Activated T-cell treated with anti-CD3 and anti-CD28 coated beads for 24 hours (primary cell): ENCODE results near the gene GART.
"Not testable (repeated sequence)": the region's sequence is repeated elsewhere in the genome, so short reads cannot be mapped to it uniquely, and the experiment has no call there.

ENCODE experiments used
- DNase-seq: peaks from one replicate; pipeline ENCODE4 v3.0.0-alpha.2; 2020; ENCODE audit warnings: low read depth

Gene GART

DNA sequence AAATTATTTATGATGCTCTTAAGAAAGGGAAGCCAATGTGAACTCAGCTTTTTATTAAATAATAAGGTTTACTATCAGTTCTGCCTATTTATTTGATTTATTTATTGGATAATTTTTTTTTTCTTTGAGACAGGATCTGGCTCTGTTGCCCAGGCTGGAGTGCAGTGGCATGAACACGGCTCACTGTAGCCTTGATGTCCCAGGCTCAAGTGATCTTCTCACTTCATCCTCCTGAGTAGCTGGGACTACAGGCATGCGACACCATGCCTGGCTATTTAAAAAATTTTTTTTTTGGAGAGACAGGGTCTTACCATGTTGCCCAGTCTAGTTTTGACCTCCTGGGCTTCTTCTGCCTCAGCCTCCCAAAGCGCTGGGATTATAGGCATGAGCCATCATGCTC lies 29.4 kb downstream of the GART start:
- DNase-seq = no peak

DNA sequence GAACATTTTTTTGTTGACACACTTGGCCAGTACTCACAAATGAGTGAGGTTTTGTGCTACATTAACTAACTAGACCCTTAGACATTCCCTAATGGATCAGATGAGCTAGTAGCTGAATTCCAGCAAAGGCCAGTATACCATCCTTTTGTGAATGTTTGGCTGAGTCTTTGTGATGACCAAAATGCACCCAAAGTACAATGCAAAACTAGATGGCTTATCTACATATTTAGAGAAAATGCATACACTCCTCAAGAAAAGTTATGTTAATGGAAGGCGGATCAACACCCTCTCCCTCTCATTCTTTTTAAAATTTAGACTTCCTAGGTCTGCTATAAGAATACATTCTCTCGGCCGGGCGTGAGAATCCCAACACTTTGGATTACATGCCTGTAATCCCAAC lies 30.3 kb downstream of the GART start:
- no peak for DNase-seq

DNA sequence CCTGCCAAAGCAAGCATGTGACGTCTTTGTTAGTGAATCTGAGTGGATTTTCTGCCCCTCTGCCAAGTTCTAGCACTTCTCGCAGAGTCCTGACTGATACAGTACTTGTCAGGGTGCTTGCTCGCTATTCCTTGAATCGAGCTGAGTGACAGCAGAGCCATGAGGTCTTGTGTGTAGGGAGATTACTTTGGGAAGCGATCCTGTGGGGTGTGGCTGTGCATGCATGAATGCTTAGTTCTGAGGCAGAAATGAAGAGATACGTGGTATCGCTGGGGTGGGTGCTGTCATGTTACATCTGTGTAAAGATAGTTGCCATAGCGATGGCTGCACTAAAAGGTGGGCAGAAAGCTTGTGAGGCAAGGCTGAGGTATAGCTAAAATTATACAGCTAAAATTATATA lies 31.1 kb downstream of the GART start:
- no peak for DNase-seq

DNA sequence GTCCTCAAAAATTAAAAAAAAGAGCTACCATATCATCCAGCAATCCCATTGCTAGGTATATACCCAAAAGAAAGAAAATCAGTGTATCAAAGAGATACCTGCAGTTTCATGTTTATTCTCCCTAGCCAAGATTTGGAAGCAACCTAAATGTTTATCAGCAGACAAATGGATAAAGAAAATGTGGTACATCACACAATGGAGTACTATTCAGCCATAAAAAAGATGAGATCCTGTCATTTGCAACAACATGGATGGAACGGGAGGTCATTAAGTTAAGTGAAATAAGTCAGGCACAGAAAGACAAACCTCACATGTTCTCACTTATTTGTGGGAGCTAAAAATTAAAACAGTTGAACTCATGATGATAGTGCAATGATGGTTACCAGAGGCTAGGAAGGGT lies 34.9 kb downstream of the GART start:
- DNase-seq = not testable (repeated sequence)

DNA sequence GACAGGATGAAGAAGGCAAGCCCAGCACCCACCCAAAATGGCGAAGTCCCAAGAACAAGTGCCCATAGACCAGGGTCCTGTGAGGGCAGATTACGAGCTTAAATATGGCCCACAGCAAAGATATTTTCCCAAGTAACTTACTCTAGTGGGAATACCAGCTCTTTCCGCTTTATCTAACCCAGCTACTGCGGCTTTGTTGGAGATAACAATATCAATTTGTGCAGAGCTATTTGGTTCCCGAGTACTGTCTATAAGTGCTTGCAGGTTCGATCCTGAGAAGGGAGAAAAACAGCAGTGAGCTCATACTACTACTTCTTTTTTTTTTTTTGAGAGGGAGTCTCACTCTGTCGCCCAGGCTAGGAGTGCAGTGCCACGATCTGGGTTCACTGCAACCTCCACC lies 36.1 kb downstream of the GART start:
- DNase-seq = no peak

DNA sequence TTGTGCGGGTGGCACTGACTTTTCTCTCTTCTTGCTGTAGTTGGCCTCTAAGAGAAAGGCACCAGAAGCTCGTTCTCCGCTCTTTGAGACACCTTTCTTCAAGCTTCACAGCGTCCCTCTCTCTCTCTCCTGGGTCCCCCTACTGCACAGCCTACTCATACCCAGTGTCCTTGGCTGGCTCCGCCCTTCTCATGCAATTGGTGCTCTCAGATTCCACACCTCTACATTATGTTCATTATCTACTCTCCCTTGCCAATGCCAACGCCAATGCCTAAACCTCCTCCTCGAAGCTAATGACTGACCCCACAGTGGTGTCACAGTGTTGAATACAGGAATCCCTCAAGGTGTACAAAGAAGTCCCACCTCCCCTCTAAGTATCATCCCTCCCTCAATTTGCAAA lies 45.6 kb downstream of the GART start:
- DNase-seq = no peak

DNA sequence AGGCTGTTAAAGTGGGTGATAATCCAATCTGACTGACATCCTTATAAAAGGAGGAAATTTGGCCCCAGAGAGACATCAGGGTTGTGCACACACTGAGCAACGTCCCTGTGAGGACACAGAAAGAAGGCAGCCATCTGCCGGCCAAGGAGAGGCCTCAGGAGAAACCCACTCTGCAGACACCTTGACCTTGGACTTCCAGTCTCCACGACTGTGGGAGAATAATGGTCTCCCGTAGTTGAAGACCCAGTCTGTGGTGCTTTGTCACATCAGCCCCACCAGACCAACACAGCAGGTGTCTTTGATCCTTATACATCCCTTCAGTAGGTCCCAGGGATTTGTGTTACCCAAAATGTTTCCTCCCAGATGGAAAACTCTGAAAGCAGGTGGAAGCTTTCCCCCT lies 46.2 kb downstream of the GART start:
- DNase-seq = no peak

DNA sequence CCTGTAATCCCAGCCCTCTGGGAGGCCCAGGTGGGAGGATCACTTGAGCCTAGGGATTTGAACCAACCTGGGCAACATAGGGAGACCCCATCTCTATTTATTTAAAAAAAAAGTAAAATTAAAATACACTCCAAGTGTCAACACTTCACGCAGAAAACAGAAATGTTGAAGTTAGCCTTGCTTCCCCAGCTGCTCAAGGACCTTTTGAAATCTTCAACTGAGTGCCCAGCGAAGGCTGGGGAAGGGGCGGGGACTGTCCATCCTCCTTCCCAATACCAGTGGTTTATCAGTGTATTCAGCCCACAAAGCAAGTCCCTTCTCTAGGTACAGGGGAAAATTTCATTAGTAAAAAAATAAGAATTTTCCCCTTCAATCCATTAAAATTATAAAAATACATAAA lies 48.2 kb downstream of the GART start:
- DNase-seq = no peak

DNA sequence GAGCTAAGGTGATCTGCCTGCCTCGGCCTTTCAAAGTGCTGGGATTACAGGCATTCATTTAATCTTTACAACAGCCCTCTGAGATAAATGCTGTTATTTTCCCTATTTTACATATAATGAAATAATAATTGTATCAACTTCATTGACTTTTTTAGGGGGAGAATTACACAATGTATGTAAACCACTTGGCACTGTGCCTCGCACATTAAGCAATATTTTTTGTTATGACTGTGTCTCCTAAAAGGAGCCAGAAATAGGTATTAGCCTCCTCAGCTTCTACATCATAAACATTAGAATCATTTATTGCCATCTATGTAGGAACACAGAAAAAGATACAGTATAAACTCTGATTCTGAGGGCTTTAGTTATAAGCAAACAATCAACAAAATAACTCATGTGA lies 49.3 kb downstream of the GART start:
- DNase-seq = no peak

DNA sequence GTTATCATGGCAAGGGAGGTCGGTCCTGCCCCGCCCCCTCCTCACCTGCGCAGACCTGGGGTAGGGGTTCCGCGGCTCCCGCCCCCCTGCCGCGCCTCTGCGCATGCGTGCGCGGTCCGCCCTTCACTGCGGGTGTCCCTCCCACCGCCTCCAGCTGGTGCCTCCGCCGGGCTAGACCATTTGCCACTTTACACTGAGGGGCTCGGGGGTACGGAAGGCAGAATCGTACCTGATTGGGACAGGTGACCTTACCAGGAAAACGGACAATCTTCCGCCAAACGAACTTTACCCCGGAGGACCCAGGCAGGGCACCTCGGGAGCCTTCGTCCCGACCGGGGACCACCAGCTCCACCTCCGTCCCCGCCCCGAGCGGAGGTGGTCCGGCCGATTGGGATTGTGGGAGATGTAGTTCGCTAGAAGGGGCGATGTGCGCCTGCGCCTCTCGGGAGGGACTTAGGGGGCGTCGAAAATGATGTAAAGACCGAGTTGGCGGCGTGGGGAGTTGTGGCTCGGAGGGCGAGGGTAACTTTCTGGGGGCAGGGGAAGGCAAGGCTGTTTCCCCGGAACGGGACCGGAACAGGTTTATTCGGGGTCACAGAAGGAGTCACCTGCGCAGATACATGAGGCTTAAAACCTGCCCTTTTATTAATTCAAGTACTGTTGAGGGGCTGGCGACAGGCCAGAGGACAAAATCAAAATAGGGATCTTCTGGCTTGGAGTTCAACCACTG lies 50.4 kb downstream of the GART start, which contains the start of gene DNAJC28:
Gene DNAJC28 (minus strand): TSS at position 344 of the 730 bp plus-strand sequence. CDS start 2,323 bp downstream, outside the sequence.
- peak; percentile 91 for DNase-seq

DNA sequence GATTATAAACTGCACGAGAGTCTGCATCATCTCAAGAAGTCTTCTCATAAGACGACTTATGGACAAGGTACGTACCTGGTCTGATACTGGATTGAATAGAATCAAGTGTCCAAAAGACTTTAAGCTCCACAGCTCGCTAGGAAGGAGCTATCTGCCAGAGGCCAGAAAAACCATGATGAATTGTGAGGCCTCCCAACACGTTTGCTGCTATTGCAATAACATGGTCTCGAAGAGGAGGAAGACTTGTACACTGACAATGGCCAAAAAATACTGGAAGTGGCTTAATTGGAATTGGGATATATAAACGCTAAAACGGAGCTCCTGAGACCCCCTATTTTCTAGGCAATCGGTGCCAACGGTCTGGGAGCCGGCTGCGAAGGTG lies 50.9 kb downstream of the GART start:
- no peak for DNase-seq

DNA sequence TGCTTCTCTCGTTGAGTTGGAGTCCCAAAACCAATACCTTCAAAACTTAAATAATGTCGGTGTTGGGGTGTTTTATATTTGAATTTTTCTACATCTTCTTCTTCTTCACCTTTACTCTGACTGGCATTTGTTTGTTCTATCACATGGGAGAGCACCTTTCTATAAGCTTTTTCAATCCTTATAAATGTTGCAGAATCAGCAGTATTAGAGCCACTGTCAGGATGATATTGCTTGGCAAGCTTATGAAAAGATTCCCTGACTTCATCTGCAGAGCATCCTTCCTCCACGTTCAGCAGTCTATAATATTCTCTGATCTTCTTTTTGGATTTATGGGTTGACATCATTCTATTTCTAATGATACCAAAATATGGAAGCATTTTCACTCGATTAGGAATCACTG lies 53.0 kb downstream of the GART start:
- no peak for DNase-seq

DNA sequence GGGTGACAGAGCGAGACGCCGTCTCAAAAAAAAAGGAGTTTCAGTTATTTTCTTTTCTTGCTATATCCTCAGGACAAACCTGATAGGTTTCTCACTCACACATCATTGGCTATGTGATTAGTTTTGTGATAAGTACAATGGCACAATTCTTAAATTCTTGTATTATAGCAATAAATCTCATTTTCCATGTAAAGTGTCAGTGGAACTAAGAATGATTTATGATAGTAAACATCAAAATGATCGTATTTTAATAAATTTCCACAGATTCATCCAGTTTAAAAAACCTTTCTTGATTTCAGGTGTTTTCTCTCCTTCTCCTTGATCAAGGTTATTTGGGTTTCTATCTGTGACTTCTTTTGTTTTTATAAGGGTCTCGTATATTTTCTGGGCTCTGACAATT lies 53.9 kb downstream of the GART start:
- DNase-seq = no peak

DNA sequence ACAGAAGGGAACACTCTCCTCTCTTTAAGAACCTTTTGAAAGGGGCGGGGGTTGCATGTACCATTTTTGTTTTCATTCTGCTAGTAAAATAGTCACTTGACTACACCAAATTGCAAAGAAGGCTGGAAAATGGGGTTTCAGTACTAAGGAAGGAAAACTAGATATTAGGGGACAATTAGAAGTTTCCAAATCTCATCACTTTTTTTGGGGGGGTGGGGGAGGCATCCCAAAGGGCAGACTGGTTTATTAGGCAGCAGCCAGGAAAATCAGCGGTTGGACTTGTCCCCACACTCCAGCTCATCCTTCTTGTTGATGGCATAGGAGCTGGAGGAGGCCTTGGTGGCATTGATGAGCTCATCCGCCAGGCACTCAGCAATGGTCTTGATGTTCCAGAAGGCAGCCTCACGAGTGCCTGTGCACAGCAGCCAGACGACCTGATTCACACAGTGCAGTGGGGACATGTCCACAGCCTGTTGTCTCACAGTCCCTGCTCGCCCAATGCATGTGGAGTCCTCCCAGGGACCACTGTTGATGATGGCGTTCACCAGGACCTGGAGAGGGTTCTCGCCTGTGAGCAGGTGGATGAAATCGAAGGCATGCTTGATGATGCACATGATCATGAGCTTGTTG lies 60.5 kb downstream of the GART start:
- no peak for DNase-seq

DNA sequence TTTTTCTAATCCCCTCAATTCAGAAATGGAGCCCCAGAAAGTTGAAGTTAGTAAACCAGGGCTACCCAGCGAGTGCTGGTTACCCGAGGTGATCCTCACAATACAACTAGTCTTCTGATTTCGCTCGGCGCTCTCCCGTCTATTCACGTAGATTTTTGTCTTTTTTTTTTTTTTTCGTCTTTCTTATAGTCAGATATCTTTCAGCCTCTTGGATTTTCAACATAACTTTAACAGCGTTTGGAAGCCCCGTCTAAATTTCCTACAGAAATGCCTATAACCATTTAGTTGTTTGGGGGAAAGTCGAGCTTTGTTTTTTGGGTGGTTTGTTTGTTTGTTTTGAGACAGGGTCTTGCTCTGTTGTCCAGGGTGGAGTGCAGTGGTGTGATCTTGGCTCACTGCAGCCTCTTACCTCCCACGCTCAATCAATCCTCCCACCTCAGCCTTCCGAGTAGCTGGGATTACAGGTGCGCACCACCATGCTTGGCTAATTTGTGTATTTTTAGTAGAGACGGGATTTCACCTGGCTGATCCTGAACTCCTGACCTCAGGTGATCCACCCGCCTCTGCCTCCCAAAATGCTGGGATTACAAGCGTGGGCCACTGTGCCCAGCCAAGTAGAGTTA lies 61.3 kb downstream of the GART start:
- no peak for DNase-seq

DNA sequence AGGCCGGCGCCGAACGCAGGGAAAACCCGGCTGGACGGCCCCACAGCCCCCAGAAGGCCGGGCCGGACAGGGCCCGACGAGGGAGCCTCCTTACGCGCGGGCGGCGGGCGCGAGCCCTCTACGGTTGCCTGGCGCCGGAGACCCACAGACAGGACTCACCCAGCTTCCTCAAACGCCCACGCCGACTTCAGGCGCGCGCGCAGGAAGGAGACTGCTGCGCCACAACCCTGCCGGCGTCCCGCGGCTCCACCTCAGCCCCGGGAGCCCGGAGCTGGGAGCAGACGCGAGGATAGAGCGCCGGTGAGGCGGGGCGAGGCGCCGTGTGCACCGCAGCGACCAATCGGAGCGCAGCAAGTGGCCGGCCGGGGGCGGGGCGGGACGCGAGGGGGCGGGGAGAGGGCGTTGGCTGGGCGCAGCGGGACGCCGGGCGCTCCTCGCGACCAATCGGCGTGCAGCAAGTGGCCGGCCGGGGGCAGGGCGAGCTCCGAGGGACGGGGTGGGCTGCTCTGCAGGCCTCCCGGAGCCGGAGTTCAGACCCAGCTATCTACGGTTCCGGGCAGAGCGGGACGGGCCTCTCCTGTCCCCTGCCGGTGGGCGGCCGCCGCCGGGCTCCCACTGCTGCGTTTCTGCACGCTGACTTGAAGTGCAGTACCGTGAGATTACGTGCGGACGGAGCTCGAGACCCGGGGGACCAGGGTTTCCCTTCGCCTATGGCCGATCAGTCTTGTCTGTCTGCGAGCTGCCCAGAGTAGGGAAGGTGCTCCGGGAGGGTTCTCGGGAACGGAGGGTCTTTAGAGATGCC lies 62.0 kb downstream of the GART start, which contains the start of gene TMEM50B:
Gene TMEM50B (minus strand): TSS at position 296 of the 802 bp plus-strand sequence. CDS start 11,089 bp downstream, outside the sequence.
- DNase-seq = peak; percentile 97

DNA sequence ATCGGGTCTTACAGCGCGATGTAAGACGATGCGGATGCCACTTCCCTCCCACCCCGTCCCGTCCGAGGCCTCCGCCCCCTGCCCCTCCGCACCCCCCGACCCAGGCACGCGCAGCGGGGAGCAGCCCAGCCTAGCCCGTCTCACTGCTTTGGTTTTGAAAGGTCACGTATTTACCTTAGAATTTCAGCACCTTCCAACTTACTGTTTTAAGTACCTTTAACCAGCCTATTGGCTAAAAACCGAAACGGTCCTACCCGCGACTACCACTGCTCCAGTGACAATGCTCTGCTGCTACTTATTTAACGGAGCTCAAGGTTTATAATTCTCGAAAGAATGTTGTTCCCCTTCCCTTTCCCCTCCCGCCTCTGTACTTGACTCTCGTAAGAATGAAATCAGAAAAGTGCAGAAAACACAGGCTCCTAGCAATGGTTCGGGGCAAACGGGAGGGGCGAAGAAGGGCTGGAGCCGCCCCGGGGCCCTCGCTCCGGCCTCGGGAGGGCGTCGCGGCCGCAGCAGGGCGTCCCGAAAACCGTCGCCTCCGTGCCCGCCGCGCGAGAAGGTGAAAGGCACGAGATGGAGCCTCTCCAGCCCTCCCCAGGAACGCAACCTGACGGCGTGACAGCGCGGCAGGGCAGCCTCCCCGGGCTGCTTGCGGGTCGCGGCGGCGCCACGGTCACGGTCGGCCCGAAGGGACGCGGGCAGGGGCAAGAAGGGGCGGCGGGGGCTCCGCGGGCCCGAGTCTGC lies 62.8 kb downstream of the GART start:
- DNase-seq = peak; percentile 23

DNA sequence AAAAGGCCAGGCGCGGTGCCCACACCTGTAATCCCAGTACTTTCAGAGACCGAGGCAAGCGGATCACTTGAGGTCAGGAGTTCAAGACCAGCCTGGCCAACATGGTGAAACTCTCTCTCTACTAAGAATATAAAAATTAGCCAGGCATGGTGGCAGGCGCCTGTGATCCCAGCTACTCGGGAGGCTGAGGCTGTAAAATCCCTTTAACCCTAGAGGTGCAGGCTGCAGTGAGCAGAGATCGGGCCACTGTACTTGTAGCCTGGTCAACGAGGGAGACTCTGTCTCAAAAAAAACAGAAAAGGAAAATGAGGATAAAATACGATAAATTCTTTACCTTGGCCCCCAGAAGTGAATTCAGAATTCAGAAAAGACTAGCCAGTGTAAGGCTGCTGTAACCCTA lies 63.7 kb downstream of the GART start:
- no peak for DNase-seq

DNA sequence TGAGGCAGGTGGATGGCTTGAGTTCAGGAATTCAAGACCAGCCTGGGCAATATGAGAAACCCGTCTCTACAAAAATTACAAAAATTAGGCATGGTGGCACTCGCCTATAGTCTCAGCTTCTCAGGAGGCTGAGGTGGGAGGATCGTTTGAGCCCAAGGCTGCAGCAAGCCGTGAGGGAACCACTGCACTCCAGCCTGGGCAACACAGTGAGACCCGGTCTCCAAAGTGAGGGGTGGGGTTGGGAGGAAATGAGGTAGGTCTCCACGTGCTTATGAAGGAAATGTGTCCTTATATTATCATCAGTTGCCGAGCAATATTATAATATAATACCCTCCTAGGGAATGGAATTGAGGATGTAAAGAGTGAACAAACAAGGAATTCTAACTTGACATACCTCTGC lies 64.9 kb downstream of the GART start:
- no peak for DNase-seq

DNA sequence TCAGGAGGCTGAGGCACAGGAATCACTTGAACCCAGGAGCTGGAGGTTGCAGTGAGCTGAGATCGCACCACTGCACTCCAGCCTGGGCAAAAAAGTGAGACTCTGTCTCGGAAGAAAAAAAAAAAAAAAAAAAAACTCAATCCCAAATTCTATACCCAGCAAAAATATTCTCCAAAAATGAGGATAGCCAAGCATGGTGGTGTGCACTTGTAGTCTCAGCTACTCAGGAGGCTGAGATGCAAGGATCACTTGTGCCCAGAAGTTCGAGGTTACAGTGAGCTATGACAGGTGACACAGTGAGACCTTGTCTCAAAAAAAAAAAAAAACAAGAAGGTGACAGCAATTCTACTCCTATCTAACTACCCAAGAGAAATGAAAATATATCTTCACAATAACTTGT lies 68.6 kb downstream of the GART start:
- no peak for DNase-seq

DNA sequence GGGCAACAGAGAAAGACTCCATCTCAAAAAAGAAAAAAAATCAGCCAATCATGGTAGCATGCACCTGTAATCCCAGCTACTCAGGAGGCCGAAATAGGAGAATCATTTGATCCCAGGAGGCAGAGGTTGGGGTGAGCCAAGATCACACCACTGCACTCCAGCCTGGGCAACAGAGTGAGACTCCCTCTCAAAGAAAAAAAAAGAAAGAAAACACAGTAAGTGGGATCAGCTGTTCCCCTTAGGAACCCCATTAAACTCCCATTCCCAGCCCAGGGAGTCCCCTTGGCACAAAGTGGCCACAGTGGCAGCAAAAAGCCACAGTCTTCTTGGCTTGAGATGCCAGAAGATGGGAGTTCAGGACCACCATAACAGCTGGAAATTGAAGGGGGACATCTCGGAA lies 71.2 kb downstream of the GART start:
- no peak for DNase-seq

DNA sequence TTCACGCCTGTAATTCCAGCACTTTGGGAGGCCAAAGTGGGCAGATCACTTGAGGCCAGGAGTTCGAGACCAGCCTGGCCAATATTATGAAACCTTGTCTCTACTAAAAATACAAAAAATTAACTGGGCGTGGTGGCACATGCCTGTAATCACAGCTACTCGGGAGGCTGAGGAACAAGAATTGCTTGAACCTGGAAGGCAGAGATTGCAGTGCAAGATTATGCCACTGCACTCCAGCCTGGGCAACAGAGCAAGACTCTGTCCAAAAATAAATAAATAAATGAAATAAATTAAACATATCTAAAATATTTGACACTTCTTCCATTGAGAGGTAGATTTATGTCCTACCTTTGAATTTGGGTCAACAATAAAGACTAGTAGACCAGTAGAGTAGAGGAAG lies 72.7 kb downstream of the GART start:
- DNase-seq = not testable (repeated sequence)
